ENCODE results near the gene CCT6B.
"Not testable (repeated sequence)": the region's sequence is repeated elsewhere in the genome, so short reads cannot be mapped to it uniquely, and the experiment has no call there.

CCT6B gene

GRCh38 chr17:34991606-34992005 is 30.3 kb upstream of the CCT6B start:
- TF ChIP-seq POLR2A (IDR thresholded peaks at IDR 0.05; ENCODE audit: low read length), result no peak
- DNase-seq, result no peak

- no peak for DNase-seq
- TF ChIP-seq GATA1 (IDR thresholded peaks at IDR 0.05; ENCODE audit: low read depth, low read length), result no peak
- no peak for TF ChIP-seq POLR2A (IDR thresholded peaks at IDR 0.05; ENCODE audit: low read length)
These were observed 29.7 kb upstream of the CCT6B start for GRCh38 chr17:34990921-34991365.

GRCh38 chr17:34989473-34989872 is 28.2 kb upstream of the CCT6B start:
- no peak for DNase-seq
- TF ChIP-seq GATA1 (IDR thresholded peaks at IDR 0.05; ENCODE audit: low read depth, low read length) (no peak), POLR2A (IDR thresholded peaks at IDR 0.05; ENCODE audit: low read length) (no peak)

DNA sequence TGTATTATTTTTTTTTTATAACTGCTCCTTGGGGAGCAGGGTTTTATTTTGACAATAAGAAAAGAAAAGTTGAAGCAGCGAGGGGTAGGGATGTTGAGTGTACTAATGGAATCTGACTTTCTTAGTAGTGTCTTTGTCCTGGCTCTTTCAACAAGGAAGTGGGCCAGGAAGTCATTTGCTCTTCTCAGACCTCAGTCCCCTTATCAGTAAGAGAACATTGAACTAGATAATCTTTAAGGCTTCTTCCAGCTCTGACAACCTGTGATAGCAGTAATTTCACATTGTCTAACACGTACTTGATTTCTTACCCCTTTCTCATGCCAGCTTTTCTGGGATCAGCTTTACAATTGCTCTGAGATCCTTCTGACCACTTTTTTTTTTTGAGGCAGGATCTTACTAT is 27.4 kb upstream of the CCT6B start:
- peak; percentile 25 to 75 for DNase-seq
- TF ChIP-seq POLR2A (IDR thresholded peaks at IDR 0.05; ENCODE audit: low read length), result no peak
- TF ChIP-seq GATA1 (IDR thresholded peaks at IDR 0.05; ENCODE audit: low read depth, low read length), result no peak

DNA sequence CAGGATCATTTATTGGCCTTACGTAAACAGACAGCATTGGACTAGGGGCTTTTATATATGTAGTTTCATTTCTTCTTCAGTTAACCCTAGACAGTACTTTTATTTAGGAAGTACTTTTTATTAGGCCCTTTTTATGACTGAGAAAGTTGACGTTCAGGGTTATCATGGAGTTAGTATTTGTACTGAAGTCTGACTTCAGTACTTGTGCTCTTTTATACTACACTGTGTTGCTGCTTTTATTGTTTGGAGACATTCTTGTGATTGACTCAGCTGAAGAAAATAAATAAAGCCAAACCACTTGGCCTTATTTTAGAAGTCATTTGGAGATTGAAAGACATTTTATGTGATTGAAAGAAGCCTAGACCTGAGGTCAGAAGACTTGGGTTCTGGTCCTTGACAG is 26.0 kb upstream of the CCT6B start:
- TF ChIP-seq POLR2A (IDR thresholded peaks at IDR 0.05; ENCODE audit: low read length) (no peak), GATA1 (IDR thresholded peaks at IDR 0.05; ENCODE audit: low read depth, low read length) (no peak)
- DNase-seq, result no peak

DNA sequence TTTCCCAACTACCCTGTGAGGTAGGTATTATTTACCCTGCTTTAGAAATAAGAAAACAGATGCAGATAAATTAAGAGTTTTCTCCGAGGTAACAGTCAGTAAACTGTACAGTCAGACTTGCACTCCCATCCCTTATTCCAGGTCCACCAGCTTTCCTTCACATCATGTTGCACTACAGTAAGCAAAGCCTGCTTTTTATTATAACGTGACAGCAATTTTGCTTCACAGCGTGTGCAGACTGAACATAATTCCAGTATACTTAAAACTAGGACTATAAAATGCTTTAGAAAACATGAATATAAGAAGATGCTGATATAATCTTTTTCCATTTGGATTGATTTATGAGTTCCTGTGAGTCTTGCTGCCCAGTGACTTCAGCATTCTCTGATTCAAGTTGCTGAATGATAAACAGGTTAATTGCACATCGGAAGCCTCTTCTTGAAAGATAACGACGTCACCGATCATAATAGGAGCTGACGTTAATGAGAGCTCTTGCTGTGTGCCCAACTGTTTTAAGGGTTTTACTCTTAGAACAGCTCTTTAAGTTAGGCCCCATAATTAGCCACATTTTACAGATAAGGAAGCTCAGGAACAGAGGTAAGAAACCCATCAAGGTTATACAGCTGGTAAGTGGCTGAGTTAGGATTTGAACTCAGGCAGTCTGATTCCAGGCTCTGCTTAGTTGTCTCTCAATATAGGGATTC is 20.4 kb upstream of the CCT6B start:
- DNase-seq, result peak; percentile 75 to 81
- TF ChIP-seq POLR2A (IDR thresholded peaks at IDR 0.05; ENCODE audit: low read length) (no peak), GATA1 (IDR thresholded peaks at IDR 0.05; ENCODE audit: low read depth, low read length) (no peak)

- peak; percentile 89 to 91 for DNase-seq
- TF ChIP-seq POLR2A (IDR thresholded peaks at IDR 0.05; ENCODE audit: low read length) (peak; percentile 68), GATA1 (IDR thresholded peaks at IDR 0.05; ENCODE audit: low read depth, low read length) (no peak)
These were observed 19.6 kb upstream of the CCT6B start for GRCh38 chr17:34980681-34981537.

GRCh38 chr17:34980353-34980680 is 19.1 kb upstream of the CCT6B start, which contains the start of gene LIG3:
TSS of gene LIG3 (plus strand) at chr17:34980512. CDS start at chr17:34983006, 2,494 bp downstream.
- TF ChIP-seq GATA1 (IDR thresholded peaks at IDR 0.05; ENCODE audit: low read depth, low read length) (no peak), POLR2A (IDR thresholded peaks at IDR 0.05; ENCODE audit: low read length) (peak; percentile 74)
- DNase-seq, result peak; percentile 93 to 95

DNA sequence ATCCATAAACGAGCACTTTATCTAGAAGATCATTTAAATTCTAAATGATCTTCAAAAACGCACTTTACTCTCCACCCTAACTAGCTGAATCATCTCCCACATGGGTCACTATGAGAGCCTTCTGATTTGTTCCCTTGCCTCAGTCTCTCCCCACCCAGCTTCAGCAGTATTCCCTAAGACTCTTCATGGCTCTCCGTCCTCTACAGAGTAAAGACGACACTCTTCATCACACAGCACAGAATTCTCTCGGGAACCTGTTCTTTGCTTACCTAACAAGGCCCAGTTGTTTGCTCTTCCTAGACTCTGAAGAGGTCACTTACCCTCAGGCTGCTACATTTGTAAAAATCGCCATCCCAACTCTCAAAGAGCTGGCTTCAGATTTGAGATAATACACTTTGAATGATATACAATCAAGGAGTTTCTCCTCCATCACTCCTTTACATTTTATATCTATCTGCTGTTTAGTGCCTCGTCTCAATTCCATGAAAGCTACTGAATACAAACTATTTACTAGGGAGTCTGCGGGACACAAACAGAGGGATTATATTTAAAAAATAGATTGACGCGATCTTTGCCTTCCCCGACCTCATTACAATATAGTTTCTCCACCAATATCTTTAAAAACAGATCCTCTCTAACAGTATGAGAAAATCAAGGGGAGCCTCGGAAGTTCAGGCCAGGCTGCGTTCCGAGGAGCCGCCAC is 18.5 kb upstream of the CCT6B start:
- DNase-seq, result peak in 1 of 2 experiments; percentile 28
- TF ChIP-seq POLR2A (IDR thresholded peaks at IDR 0.05; ENCODE audit: low read length), result no peak
- no peak for TF ChIP-seq GATA1 (IDR thresholded peaks at IDR 0.05; ENCODE audit: low read depth, low read length)

DNA sequence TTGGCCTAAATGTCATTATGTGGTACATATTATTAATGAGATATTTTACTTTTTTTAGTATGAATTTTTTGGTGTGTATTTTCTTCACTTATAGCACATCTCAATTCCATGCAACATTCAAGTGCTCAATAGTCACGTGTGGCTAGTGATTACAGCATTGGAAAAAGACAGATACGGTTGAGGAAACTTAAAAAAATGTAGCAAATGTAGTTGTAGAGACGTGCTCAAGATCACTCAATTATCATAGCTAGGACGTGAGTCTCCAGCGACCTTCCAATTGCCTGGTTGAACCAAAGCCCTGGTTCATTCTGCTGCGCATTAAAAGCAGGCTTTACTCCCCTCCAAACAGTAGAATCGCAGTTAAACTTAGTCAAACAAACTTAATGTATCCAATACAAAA is 17.9 kb upstream of the CCT6B start:
- TF ChIP-seq POLR2A (IDR thresholded peaks at IDR 0.05; ENCODE audit: low read length) (no peak), GATA1 (IDR thresholded peaks at IDR 0.05; ENCODE audit: low read depth, low read length) (no peak)
- no peak for DNase-seq

GRCh38 chr17:34974794-34975785 is 13.8 kb upstream of the CCT6B start:
- no peak for TF ChIP-seq GATA1 (IDR thresholded peaks at IDR 0.05; ENCODE audit: low read depth, low read length)
- no peak for TF ChIP-seq POLR2A (IDR thresholded peaks at IDR 0.05; ENCODE audit: low read length)
- DNase-seq, result no peak

DNA sequence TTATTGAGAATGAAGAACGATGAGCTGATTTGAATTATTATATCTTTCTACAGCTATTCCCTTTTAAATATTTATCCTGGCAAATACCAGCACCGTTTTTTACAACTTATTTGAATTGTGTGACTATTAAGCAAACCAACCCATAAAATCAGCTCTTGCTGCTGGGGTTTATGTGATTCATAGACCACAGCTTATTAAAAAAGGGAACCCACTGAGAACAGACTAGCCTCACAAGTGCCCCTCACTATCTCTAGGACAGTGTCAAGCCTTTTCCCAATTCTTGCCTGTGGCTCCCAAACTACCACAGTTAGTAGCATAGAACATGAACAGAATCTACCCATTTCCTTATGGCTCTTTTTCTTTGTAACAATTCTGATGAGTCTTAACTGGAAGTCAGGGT is 12.9 kb upstream of the CCT6B start:
- TF ChIP-seq GATA1 (IDR thresholded peaks at IDR 0.05; ENCODE audit: low read depth, low read length), result no peak
- no peak for TF ChIP-seq POLR2A (IDR thresholded peaks at IDR 0.05; ENCODE audit: low read length)
- DNase-seq, result no peak

- TF ChIP-seq POLR2A (IDR thresholded peaks at IDR 0.05; ENCODE audit: low read length) (no peak), GATA1 (IDR thresholded peaks at IDR 0.05; ENCODE audit: low read depth, low read length) (no peak)
- DNase-seq, result no peak
These were observed 2.8 kb downstream of the CCT6B start for GRCh38 chr17:34958438-34958837.

DNA sequence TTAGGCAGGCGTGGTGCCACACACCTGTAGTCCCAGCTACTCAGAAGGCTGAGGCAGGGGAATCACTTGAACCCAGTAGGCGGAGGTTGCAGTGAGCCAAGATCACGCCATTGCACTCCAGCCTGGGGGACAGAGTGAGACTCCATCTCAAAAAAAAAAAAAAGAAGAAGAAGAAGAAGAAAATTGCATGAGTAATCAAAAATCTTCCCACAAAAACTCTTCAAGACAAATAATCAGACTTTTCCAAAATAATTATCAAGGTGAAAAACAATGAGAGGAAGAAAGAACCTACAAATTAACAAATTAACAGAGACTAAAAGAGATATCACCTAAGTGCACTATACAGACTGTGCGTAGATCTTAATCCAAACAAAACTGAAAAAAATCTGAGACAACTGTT is 10.5 kb downstream of the CCT6B start:
- DNase-seq, result not testable (repeated sequence)

Measured in erythroblast (primary cell).